Measurements from ENCODE around the gene RNF224.

DNA sequence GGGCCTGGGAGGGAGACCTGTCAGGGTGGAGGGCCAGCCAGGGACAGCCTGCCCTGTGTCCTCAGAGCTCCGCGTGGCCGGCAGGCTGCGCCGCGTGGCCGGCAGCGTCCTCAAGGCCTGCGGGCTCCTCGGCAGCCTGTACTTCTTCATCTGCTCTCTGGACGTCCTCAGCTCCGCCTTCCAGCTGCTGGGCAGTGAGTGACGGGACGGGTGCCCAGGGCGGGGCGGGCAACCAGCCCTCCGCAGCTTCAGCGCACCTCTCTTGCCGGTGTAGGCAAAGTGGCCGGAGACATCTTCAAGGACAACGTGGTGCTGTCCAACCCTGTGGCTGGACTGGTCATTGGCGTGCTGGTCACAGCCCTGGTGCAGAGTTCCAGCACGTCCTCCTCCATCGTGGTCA lies 5.2 kb downstream of the RNF224 start:
- TF ChIP-seq, protein P1, sequence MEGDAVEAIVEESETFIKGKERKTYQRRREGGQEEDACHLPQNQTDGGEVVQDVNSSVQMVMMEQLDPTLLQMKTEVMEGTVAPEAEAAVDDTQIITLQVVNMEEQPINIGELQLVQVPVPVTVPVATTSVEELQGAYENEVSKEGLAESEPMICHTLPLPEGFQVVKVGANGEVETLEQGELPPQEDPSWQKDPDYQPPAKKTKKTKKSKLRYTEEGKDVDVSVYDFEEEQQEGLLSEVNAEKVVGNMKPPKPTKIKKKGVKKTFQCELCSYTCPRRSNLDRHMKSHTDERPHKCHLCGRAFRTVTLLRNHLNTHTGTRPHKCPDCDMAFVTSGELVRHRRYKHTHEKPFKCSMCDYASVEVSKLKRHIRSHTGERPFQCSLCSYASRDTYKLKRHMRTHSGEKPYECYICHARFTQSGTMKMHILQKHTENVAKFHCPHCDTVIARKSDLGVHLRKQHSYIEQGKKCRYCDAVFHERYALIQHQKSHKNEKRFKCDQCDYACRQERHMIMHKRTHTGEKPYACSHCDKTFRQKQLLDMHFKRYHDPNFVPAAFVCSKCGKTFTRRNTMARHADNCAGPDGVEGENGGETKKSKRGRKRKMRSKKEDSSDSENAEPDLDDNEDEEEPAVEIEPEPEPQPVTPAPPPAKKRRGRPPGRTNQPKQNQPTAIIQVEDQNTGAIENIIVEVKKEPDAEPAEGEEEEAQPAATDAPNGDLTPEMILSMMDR (conservative IDR thresholded peaks at IDR 0.05): no peak
- TF ChIP-seq EZH2 (IDR thresholded peaks at IDR 0.05; ENCODE audit: low read depth): no peak

Data from PC-9 (cell line).